Measurements from ENCODE around the gene BRF1. TPM values are rescaled to one million over a fixed set of nuclear protein-coding genes. Genes with fewer than 3 reads are reported as not detected.

BRF1 gene
- total and polyA plus RNA-seq, 2 of the 13 experiments (the other 11 are each of a cell fraction or from before 2014, with no cell fraction given): 5.1 to 11.0 TPM

DNA sequence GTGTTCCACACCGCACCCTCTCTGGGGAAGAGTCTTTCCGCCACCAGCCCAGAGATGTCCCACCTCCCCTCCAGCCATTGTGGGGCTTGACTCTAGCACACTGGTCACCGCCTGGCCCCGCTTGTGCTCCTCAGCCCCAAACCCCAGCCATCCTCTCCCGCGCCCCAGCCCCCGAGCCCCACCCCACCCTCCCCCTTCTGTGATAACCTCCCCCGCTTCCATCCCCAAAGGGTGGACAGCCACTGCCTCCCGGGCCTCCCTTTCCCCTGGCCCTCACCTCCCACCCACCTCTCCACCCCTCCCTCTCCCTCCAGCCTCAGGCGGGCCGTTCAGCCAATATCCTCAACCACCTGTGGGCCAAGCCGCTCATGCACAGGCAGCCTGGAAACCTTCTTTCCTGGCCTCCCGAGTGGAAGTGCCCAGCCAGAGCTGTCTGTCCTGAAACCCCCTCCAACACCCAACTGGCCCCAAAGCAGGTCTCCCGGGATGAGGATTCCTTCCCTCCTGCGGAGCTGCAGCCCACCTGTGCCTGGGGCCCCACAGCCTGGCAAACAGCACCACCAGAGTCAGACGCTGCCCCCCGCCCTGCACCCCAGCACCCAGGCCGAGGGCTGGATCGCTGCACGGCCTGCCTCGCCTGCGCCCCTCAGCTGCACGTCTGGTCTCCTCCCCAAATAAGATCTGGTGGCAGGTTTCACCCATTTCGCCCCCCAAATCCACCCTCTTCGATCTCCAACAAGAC, 92.6 kb downstream of the BRF1 start:
- Histone ChIP-seq H3K4me1 (ENCODE audit: insufficient read depth, low read length) (peaks cover 7% of the 10 kb centered on the region; the same call in 1 of the 2 replicates), H3K9me3 (ENCODE audit: low read length) (no peaks in the 10 kb centered on the region), H3K4me3 (replicated peaks in 1 of 3; ENCODE audit: insufficient read depth in 1 of 3, low read depth in 2 of 3, low read length in 3 of 3) (no peak overlapping the region), H3K4me2 (ENCODE audit: low read depth, low read length) (no peak overlapping the region), H4K20me1 (ENCODE audit: insufficient read depth, low read length) (no peaks in the 10 kb centered on the region; the same call in 1 of the 2 replicates), H2AFZ (ENCODE audit: low read length) (no peak overlapping the region), H3K79me2 (ENCODE audit: insufficient read depth, low read length) (no peaks in the 10 kb centered on the region), H3K9ac (ENCODE audit: insufficient read depth, low read depth, low read length) (no peak overlapping the region), H3K36me3 (replicated peaks in 1 of 2; ENCODE audit: control insufficient read depth in 1 of 2, insufficient read depth in 2 of 2, low read length in 2 of 2) (peaks cover 3 to 5% of the 10 kb centered on the region in 2 experiments; a peak in 2 of 5 replicates), H3K27me3 (ENCODE audit: control insufficient read depth in 1 of 2, insufficient read depth in 2 of 2, low read length in 2 of 2) (no peaks in the 10 kb centered on the region; a peak in 2 of 5 replicates), H3K27ac (ENCODE audit: extremely low read length, insufficient read depth, low read length) (no peak overlapping the region)
- ChIA-PET POLR2A (no interaction called here), CTCF (ENCODE audit: low intra/inter-chr PET ratio, low total read pairs) (no interaction called here)
- no peak for TF ChIP-seq NFIC (IDR thresholded peaks at IDR 0.05; ENCODE audit: low read length)
- TF ChIP-seq EED (CRISPR knock-in tag; IDR thresholded peaks at IDR 0.05): no peak
- TF ChIP-seq AGO2 (optimal IDR thresholded peaks at IDR 0.05; ENCODE audit: low read depth, low read length): peak; percentile 24
- TF ChIP-seq, protein P1, sequence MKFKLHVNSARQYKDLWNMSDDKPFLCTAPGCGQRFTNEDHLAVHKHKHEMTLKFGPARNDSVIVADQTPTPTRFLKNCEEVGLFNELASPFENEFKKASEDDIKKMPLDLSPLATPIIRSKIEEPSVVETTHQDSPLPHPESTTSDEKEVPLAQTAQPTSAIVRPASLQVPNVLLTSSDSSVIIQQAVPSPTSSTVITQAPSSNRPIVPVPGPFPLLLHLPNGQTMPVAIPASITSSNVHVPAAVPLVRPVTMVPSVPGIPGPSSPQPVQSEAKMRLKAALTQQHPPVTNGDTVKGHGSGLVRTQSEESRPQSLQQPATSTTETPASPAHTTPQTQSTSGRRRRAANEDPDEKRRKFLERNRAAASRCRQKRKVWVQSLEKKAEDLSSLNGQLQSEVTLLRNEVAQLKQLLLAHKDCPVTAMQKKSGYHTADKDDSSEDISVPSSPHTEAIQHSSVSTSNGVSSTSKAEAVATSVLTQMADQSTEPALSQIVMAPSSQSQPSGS (CRISPR knock-in tag; IDR thresholded peaks at IDR 0.05): no peak
- TF ChIP-seq, protein P2, sequence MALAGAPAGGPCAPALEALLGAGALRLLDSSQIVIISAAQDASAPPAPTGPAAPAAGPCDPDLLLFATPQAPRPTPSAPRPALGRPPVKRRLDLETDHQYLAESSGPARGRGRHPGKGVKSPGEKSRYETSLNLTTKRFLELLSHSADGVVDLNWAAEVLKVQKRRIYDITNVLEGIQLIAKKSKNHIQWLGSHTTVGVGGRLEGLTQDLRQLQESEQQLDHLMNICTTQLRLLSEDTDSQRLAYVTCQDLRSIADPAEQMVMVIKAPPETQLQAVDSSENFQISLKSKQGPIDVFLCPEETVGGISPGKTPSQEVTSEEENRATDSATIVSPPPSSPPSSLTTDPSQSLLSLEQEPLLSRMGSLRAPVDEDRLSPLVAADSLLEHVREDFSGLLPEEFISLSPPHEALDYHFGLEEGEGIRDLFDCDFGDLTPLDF (CRISPR knock-in tag; IDR thresholded peaks at IDR 0.05): no peak
- TF ChIP-seq RBM22 (optimal IDR thresholded peaks at IDR 0.05; ENCODE audit: low read length): peak; percentile 6
- TF ChIP-seq FLYWCH1 (CRISPR knock-in tag; IDR thresholded peaks at IDR 0.05): no peak
- no peak for TF ChIP-seq ZNF335 (CRISPR knock-in tag; IDR thresholded peaks at IDR 0.05)
- FAIRE-seq (no peak), ATAC-seq (no peak), DNase-seq (ENCODE audit: low spot score) (no peak)
- intact Hi-C loops (cut with micrococcal nuclease; ENCODE audit: unreplicated experiment) (no loop called here), in situ Hi-C loops (cut with HindIII; ENCODE audit: extremely low pct_ligation_motif_present, low pct_unique_long_range_greater_than_20kb) (no loop called here)
- WGBS (ENCODE audit: low lambda C conversion rate): 63% methylated on average over 16 of the region's 25 CpGs
- no TSS peak for BruUV-seq (replicated peaks)

Measured in HepG2 (cell line).